Renal cortical epithelial cell (primary cell): ENCODE measurements around the gene ZIM2. TPM values are rescaled to one million over a fixed set of nuclear protein-coding genes. Genes with fewer than 3 reads are reported as not detected.

Source experiments
- DNase-seq: peaks from one replicate; pipeline ENCODE4 v3.0.0-alpha.2; 2011; ENCODE audit warnings: low read depth
- total RNA-seq: library from RNA; depleted of rRNA; stranded (reverse); fragments of >200 nt; gene quantifications from 2 replicates; pipeline ENCODE4 v1.2.3, GENCODE V29; 2014

ZIM2 gene
- total RNA-seq, 1 donor from 2014 or later: not detected

DNA sequence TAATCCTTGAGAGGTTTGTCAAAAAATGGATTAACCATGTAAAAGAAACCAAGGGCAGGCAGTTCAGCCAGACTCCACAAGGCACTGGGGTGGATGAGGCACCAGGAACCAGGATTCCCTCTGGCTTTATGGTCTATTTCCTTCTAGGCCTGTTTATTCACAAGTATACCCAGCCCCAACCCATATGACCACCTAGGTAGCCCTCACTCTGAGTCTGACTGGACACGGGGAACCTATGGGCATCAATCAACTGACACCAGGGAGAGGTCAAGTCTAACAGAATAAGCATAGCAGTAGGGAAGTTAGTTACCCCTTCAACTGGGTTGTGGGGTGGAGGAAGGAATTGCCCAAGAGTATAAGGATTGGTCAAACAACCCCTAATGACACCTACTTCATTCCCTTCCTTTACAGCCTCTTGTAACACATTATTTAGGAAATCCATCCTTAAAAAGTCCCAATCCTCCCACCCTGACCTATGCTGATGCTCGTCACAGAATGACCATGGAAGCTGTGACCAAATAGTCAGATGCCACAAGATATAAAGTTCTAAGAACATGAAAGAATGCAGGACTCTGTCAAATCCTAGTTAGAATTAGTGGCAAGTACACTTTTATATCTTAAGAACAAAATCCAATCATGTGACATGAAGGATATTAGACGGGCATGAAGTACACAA lies 31.7 kb downstream of the ZIM2 start:
- no peak for DNase-seq

DNA sequence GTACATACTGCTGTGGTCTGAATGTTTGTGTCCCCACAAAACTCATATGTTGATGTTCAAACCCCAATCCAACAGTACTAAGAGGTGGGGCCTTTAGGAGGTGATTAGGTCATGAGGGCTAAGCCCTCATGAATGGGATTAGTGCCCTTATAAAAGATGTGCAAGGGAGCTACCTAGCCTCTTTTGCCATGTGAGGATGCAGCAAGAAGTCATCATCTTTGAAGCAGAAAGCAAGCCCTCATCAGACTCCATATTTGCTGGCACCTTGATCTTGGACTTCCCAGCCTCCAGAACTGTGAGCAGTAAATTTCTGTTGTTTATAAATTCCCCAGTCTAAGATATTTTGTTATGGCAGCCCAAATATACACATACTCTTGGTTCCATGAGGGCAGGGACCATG lies 33.9 kb downstream of the ZIM2 start:
- no peak for DNase-seq

DNA sequence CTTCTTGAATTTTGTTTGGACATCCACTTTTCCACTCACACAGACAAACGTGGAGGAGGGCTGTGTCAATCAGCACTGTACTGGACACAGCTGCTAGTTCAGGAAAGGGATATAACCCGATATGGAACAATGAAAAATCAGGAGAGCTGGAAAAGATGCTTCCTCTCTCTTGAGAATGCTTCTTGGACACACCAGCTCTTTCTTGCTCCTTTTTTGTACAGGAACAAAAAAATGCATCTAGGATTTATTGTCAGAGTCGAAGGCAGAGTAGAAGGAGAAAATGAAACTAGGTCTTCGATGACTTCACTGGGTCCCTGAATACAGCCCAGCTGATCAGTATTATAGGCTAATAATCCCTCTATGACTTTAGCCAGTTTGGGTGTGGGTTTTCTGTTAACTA lies 62.2 kb downstream of the ZIM2 start:
- no peak for DNase-seq

DNA sequence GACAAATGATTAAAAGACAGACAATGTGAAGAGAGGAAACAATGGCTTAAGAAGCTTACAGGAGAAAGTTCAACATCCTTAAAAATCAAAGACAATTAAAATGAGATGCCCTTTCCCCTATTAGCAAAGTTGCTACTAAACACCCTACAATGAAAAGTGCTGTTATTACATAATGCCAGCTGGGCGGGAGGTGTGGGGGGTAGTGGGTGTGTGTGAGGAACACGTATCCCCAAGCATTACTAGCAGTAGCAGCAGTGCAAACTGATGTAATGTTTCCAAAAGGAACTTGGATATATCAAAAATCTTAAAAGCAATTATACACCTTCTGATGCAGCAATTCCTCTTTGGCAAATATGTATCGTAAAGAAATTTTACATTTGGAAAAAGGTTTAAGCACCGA lies 70.9 kb downstream of the ZIM2 start:
- no peak for DNase-seq

DNA sequence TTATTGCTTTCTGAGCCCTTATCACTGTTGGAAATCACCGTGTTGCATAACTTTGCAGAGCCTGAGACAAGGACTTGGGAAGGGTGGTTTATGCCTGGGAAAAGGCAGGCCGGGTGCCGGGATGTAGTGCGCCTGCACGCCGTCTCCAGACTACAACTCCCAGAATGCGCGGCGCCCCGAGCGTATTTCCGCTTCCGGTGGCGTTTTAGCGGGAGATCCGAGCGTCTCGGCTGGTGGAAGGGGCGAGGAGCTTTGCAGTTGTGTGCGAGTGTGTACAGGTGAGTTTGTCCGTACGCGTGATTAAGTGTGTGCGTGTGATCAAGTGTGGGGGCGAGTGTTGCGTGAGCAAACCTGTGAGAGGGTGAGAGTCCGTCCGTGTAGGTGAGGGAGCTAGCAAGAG lies 75.4 kb downstream of the ZIM2 start:
- no peak for DNase-seq

DNA sequence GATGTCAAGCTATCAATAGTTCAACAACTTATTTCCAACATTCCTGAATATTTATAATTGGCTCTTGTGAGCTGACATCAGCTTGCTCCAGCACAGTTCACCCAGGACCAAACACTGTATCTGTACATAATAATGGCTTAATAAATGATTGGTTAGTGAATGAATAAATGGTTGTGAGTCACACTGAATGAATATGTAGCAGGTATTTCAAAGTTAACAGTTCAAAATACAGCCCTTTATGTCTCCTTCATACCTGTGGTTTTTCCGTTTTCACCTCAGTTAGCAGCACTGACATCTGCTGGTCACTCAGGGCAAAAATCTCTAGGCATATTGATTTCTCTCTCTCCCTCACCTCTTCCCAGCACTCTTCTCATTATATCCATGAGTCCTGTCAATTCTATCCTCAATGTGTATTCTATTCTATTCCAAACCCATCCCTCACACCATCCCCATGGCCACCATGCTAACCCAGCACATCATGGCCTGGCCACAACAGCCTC lies 76.3 kb downstream of the ZIM2 start:
- no peak for DNase-seq

DNA sequence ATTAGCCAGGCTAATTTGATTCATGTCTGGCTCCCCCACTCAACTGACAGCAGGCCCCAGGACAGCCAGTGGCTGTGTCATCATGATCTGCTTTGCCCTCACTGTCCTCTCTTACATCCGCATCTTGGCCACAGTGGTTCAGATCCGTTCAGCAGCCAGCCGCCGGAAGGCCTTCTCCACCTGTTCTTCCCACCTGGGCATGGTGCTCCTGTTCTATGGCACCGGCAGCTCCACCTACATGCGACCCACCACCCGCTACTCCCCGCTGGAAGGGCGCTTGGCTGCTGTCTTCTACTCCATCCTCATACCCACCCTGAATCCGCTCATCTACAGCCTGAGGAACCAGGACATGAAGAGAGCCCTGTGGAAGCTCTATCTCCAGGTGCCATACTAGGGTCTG lies 79.7 kb downstream of the ZIM2 start:
- no peak for DNase-seq

DNA sequence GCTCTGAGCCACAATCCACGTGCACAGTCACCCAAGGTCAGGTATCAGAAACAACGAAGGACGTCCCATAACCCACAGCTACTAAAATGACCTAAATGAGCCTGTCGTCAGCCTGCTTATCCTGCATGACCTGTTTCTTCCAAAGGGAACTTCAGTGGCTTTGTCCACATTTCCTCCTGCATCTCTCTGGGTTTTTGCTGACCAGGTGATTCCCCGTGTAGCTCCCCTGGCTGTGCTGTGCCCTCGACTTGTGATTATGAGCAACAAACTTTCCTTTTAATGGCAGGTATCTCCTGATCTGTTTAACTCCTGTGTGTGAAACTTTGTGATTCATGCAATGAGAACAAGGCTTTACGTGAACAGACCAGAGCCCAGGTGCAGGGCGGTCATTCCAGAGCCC lies 81.0 kb downstream of the ZIM2 start:
- no peak for DNase-seq

DNA sequence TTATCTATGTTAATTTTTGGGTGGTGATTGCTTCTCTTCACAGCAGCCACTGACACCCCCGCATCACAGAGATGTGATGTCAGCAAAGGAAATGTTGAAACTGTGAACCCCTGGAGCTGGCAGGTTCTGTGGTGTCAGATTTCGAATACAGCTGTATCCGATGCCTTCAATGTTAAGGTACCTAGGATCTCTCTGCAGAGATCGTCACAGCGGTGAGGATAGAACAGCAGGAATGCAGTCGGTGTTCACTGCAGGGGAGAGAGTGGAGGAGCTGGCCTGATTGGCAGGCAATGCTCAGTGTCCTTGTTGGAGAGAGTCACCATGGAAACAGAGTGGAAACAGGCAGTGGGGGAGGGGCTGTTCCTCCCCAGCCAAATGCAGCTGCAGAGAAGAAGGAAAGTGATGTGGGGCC lies 89.4 kb downstream of the ZIM2 start:
- no peak for DNase-seq

DNA sequence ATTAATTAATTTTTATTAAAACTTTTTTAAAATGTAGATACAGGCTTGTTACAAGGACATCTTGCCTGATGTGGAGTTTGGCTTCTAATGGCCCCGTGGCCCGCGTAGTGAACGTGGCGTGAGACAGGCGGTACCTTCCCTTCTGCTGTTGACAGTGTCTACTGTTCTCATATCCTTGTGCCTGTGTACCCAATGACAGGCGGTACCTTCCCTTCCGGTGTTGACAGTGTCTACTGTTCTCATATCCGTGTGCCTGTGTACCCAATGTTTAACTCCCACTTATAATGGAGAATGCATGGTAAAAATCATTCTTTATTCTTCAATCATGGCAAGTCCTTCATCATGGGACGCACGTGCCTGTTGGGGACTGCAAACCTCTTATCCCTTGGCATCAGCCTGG lies 89.9 kb downstream of the ZIM2 start:
- no peak for DNase-seq

DNA sequence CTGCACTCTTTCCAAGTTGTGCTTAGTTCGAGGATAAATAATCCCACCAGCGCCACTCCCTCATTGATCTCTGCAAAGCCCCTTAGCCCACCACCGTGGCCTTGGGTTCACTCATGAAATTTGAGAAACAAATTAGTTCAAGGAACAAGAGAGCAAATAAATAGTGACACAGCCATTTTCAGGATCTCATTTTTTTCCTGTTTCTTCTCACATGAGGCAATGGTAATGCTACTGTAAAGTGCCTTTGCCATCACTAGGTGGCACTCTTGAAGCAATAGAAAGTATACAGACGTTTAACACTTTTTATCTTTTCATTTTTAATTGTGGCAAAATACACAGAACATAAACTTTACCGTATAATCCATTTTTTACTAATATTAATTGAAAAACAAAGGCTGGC lies 92.1 kb downstream of the ZIM2 start:
- DNase-seq: no peak

DNA sequence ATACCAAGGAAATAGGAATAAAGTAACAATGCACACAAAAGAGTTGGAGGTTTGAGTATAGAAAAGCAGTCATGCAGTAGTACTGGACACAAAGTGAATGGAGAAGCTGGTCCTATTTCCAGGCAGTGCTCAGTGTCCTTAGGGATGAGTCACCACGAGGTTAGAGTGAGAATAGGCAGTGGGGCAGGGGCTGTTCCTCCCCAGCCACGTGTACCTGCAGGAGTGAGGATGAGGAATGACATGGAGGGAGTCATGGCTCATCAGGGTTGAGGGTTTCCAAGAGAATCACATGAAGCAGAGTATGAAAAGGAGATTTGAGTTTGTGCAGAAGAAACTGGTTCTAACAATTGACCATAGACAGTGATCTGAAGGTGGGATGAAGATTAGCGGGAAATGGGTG lies 94.2 kb downstream of the ZIM2 start:
- no peak for DNase-seq

DNA sequence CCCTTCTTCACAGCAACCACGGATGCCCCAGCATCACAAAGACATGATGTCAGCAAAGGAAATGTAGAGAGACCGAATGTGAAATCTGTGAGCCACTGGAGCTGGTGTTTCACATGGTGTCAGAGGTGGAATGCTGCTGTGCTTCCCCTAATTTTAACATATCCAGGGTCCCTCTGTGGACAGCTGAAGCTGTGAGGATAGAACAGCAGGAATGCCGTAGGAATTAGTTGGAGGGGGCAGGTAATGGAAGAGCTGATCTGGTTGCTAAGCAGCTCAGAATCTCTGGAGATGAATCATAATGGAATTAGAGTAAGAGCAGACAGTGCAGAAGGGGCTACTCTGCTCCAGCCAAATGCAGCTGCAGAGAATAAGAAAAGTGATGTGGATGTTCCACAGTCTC lies 100.0 kb downstream of the ZIM2 start:
- no peak for DNase-seq

DNA sequence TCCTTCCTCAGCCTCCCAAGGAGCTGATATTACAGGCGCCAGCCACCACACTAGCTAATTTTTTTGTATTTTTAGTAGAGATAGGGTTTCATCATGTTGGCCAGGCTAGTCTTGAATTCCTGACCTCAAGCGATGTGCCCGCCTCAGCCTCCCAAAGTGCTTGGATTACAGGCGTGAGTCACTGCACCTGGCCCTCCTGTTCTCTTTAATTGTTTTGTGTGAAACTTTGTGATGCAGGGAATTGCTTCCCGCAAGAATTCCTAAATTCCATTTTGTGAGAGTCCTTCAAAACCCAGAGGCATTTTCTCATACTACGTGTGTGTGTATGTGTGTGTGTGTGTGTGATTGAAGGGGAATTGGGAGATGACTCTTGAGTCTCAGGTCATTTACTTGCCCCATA lies 104.0 kb downstream of the ZIM2 start:
- no peak for DNase-seq

DNA sequence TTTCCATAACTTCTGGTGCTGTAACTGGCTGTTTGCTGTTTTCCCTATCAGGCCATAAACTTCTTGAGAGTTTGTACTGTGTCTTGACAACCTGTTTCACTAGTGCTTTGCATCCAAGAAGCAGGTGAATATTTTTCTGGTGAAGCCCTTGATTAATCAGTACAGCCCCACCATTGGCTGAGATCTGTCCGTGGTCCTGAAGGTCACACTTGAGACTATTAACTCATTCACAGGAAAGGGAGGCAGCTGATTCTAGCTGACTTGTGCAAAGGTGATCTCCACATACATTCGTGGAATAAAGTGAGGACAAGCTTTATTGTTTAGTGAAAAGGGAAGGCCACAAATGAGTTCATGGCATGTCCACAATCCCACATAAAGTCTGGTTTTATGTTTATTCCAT lies 107.5 kb downstream of the ZIM2 start:
- no peak for DNase-seq

DNA sequence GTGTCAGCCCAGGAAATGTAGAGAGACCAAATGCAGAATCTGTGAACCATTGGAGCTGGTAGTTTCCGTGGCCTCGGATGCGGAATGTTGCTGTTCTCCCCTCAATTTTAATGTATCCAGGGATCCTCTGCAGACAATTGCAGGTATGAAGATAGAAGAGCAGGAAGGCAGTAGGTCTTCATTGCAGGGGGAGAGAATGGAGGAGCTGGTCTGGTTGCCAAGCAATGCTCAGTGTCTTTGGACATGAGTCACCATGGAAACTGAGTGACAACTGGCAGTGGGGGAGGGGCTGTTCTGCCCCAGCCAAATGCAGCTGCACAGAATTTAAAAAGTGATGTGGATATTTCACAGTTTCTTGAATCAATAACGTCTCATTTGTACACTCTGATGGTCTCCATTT lies 112.8 kb downstream of the ZIM2 start:
- DNase-seq: no peak

DNA sequence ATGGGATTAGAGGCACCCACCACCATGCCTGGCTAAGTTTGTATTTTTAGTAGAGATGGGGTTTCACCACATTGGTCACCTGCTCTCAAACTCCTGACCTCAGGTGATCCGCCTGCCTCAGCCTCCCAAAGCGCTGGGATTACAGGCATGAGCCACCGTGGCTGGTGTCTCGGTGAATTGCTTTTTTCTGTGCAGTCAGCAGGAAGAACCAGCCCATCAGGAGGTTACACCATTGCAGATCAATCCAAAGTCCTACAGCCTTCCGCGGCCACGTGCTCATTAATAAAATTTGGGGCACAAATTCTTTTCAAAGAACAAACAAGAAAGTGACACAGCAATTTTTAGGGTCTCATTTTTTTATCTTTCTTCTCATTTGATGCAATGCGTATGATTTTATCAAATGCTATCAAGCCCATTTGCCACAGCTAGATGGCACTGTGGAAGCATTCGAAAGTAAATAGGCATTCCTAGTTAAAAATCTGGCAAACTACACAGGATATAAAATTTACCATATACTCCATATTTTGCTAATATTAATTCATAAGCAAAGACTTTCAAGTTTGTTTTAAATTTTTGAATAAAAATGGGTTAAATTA lies 114.6 kb downstream of the ZIM2 start:
- no peak for DNase-seq

Other genes with a start within 250 kb of the ZIM2 start
- gene ZNF71, start 245.4 kb downstream of the ZIM2 start, total RNA-seq: 7.5 and 15.8 TPM in 2 replicates
- 0.30 TPM in 1 of 2 replicates, not detected in the other for gene SMIM17, start 197.6 kb downstream of the ZIM2 start, total RNA-seq
- gene ZNF835, start 169.0 kb downstream of the ZIM2 start, total RNA-seq: 0.69 and 2.0 TPM in 2 replicates
- gene PEG3, start within 50 bp of the ZIM2 start, total RNA-seq: 1.0 and 3.5 TPM in 2 replicates